DLD1 (cell line): Measurements from ENCODE around the gene C16orf74.

Experiments
- in situ Hi-C: cut with HindIII; loops from 2 replicates; pipeline ENCODE4 v1.10.0; 2017; ENCODE audit warnings: low sequenced_read_pairs

C16orf74 gene

GRCh38 chr16:85750146-85750826 is 610 bp downstream of the C16orf74 start:
- in situ Hi-C loops = no loop called here

GRCh38 chr16:85749771-85750145 is 1.1 kb downstream of the C16orf74 start:
- in situ Hi-C loops = no loop called here

GRCh38 chr16:85746460-85747215 is 4.3 kb downstream of the C16orf74 start:
- in situ Hi-C loops = no loop called here

GRCh38 chr16:85738923-85739715 is 11.8 kb downstream of the C16orf74 start:
- in situ Hi-C loops = no loop called here

GRCh38 chr16:85736921-85737320 is 14.0 kb downstream of the C16orf74 start:
- in situ Hi-C loops = no loop called here

- in situ Hi-C loops = no loop called here
These were observed 14.9 kb downstream of the C16orf74 start for GRCh38 chr16:85735946-85736345.

GRCh38 chr16:85735225-85735635 is 15.7 kb downstream of the C16orf74 start:
- in situ Hi-C loops = no loop called here

- in situ Hi-C loops = no loop called here
These were observed 16.4 kb downstream of the C16orf74 start for GRCh38 chr16:85734311-85735017.

- in situ Hi-C loops = no loop called here
These were observed 17.1 kb downstream of the C16orf74 start for GRCh38 chr16:85733839-85734170.

- in situ Hi-C loops = no loop called here
These were observed 17.6 kb downstream of the C16orf74 start for GRCh38 chr16:85733155-85733838.

- in situ Hi-C loops = no loop called here
These were observed 19.7 kb downstream of the C16orf74 start for GRCh38 chr16:85731179-85731578.

- in situ Hi-C loops = no loop called here
These were observed 20.8 kb downstream of the C16orf74 start for GRCh38 chr16:85730186-85730465.

GRCh38 chr16:85729452-85730185 is 21.3 kb downstream of the C16orf74 start:
- in situ Hi-C loops = no loop called here

GRCh38 chr16:85728879-85729278 is 22.0 kb downstream of the C16orf74 start:
- in situ Hi-C loops = no loop called here

- in situ Hi-C loops = no loop called here
These were observed 26.0 kb downstream of the C16orf74 start for GRCh38 chr16:85724936-85725335.

- in situ Hi-C loops = no loop called here
These were observed 26.6 kb downstream of the C16orf74 start for GRCh38 chr16:85724126-85724879.

- in situ Hi-C loops = no loop called here
These were observed 28.6 kb downstream of the C16orf74 start for GRCh38 chr16:85722128-85722893.

GRCh38 chr16:85720302-85720637 is 30.6 kb downstream of the C16orf74 start:
- in situ Hi-C loops = no loop called here
